Activated CD4-positive, CD25-positive, alpha-beta regulatory T cell (primary cell): ENCODE measurements around the gene EHD1.

Experiments used
- DNase-seq, 4 experiments: peaks; one replicate each; lab custom pipeline; 2025; lab: John Stamatoyannopoulos, UW

The EHD1 gene

DNA sequence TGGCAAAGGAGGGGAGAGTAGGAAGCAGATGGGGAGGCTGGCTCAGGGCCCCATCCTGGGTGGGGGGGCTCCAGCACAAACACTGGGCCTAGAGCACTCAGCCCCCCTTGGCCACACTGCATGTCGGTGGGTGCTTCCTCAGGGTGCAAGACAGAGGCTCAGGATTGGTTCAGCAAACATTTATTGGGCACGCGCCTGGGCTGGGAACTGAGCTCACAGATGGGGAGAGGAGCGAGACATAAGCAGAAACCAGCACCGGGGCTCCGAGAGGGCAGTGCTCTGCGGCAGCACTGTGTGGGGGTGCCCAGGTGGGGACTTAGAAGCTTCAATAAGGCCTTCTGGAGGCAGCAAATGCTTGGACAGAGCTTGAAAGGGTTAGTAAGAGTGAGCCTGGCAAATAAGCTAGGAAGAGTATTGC is 12.1 kb upstream of the EHD1 start:
- DNase-seq: no peak

- no peak for DNase-seq
These were observed 10.5 kb upstream of the EHD1 start for GRCh38 chr11:64888729-64889511.

- DNase-seq: no peak
These were observed 9.9 kb upstream of the EHD1 start for GRCh38 chr11:64888406-64888728.

GRCh38 chr11:64887757-64888405 is 9.5 kb upstream of the EHD1 start:
- DNase-seq: peak; percentile 68 to 79 (median 76)

- DNase-seq: no peak
These were observed 8.9 kb upstream of the EHD1 start for GRCh38 chr11:64887234-64887756.

GRCh38 chr11:64885367-64886286 is 7.2 kb upstream of the EHD1 start:
- DNase-seq: no peak

DNA sequence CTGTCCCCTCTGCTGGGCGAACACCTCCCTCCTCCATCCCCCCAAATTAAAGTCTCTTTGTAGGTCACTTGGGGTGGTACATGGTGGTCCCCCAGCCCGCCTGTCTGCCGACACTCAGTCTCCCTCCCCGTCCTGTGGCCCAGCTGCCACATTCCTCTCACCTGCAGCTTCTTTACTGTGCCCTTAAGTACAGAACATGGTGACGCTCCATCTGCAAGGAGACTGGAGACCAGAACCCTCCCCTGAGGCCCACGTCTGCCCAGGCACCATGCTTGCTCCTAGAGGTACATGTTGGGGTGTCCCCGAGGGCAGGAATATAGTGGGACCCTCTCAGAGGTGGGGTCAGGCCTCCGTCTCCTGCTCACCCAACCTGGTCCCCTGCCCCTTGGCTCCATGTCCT is 5.6 kb upstream of the EHD1 start:
- DNase-seq: no peak

GRCh38 chr11:64883575-64883974 is 5.2 kb upstream of the EHD1 start:
- DNase-seq: no peak

DNA sequence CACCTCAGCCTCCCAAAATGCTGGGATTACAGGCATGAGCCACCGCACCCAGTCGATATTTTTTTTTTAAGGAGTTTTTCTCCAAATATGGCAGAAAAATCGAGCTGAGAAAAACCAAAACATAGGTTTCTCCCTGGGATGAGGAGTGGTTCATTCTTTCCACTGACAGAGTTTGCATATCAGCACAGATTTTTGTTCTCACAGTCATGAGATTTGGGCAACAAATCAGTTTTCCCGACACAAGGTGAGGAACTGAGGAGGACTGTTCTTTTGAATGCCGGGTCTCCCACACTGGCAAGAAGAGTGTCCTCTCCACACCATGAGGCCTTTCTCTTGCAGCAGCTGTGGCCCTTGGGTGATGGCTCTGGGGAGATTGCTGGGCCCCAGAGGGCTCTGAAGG is 3.8 kb upstream of the EHD1 start:
- DNase-seq: no peak

DNA sequence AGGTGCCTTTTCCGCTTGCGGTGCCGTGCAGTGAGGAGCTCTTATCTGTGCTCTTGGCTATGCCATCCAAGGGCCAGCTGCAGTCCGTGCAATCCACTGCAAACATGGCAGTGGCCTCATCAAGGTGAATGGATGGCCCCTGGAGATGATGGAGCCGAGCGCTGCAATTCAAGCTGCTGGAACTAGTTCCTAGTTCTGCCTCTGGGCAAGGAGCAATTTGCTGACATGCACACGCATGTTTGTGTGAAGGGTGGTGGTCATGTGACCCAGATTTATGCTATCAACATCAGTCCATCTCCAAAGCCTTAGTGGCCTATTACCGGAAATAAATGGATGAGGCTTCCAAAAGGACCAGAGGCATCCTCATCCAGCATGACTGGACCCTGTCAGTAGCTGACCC is 3.1 kb upstream of the EHD1 start:
- DNase-seq: no peak

DNA sequence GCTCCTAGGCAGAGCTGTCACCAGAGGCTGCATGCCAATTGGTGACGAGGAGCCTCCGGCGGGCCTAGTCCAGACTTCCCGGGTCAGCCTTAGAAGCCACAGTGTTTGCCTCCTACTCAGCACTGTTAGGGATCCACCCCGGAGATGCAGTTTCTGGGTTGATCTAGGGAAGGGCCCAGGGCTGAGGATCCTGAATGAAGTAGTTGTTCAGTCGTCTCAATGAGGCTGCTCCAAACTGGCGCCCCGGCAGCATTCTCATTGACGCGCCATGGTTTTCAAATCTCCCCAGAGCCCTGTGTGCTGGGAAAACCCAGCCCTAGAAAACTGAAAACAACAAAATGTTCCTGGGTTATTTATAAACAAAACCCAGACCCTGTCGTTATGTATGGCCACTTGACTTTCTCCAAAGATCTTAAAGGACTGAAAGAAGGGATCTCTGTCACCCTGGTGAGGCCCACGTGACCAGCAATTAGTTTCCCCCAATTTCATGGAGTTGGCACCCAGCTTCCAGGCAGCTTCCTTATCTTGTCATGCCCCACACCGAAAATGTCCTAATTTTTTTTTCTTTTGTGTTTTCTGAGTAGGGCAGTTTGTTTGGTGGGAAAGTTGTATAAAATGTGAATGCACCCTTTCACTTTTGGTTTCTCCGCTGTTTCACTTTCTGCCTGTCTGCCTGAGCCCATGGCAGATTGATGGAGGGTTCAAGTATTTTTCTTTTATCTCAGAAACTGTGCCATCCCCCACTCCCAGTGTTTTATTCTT is 2.0 kb upstream of the EHD1 start:
- no peak for DNase-seq

DNA sequence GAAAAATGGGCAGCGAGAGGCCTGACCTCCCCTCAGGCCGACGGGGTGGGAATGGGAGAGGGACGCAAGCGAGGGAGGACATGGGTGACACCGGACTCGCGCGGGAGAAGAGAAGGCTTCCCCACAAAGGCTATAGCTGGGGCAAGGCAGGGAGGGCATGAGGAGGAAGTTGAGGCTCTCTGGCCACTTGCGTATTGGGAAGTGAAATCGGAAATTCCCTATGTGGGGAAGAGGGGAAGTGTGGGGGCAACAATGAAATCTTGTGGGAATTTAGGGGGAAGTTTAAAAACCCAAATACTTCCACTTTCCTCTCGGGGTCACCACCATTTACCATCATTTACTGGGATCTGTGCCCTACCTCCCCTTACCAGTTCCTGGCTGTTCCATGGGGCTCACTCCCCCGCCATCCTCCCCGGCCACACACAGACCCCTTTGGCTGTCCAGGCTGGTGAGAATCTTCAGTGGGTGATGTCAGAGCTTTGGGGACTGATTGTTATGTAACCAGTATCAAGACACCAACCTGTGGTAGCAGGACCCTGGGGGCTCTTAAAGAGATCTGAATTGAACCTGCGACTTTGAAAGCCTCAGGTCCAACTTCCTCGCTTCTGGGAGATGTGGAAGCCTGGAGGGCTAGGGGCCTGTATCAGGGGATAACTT is 951 bp upstream of the EHD1 start:
- no peak for DNase-seq

DNA sequence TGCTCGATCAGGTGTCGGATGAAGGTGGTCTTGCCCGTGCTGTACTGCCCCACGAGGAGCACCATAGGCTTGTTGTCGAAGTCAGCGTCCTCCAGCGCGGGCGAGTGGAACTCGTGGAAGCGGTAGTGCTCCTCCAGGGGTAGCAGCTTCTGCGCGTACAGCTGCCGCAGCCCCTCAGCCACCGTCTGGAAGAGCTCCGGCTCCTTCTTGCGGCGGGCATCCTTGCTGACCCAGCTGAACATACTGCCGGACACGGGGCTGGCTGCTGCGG is 263 bp downstream of the EHD1 start:
- peak in 3 of 4 experiments; percentile 61 to 62 (median 61) for DNase-seq

DNA sequence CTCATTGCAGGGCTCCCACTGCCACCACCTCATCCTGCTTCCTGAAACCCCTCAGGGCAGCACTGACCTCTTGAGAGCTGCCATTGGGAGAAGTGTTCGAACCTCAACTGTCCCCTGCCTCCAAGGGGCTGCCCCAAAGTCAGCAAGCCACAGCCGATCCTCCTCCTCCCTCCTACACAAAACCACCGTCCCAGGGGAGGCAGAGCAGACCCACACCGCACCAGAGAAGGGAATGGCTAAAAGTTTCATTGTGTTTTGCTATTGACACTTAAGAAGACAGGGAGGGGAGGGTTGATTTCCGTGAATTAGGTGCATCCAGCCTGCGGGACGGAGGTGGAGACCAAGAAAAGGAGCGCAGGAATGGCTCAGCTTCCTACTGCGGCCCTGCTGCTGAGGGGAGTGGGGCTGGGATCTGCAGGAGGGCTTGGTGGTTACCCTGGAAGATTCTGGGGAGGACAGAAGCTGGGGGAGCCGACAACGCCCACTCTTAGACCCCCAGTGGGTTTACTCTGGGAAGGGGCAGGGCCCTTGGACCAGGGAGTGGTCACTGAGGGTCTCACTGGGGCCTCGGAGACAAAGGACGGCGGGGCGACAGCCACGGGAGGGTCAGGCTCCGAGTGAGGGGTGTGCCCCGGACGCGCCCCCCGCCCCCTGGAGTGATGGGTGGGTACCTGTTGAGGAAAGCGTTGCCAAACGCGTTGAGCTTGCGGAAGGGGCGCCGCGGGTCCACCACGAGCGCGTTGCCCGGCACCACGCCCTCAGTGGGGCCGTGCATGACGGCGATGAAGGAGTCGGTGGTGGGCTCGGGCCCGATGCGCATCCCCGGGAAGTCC is 815 bp downstream of the EHD1 start:
- DNase-seq: no peak

GRCh38 chr11:64876835-64877341 is 1.5 kb downstream of the EHD1 start:
- no peak for DNase-seq

DNA sequence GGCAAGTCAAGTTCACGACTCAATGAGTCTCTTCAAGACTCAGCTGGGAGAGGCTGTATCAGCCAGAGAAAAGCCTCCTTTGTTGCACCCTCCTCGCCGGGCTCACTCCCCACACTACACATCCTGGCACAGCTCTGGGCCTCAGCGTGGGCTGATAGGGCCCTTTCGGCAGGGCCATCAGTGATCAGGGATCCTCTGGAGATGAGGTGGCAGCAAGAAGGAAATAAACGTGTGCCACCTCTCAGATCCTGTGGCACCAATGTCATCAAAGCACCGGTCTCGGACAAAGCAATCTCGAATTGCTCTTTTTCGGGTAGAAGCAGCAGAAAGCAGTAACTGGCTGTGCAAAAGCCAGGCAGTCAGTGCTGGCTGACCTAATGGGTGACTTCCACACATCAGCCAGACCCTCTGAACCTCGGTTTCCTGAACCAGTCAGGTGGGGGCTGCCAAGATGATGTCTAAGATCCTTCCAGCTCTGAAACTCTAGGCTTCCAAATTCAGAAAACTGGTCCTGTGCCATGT is 2.1 kb downstream of the EHD1 start:
- DNase-seq: no peak

DNA sequence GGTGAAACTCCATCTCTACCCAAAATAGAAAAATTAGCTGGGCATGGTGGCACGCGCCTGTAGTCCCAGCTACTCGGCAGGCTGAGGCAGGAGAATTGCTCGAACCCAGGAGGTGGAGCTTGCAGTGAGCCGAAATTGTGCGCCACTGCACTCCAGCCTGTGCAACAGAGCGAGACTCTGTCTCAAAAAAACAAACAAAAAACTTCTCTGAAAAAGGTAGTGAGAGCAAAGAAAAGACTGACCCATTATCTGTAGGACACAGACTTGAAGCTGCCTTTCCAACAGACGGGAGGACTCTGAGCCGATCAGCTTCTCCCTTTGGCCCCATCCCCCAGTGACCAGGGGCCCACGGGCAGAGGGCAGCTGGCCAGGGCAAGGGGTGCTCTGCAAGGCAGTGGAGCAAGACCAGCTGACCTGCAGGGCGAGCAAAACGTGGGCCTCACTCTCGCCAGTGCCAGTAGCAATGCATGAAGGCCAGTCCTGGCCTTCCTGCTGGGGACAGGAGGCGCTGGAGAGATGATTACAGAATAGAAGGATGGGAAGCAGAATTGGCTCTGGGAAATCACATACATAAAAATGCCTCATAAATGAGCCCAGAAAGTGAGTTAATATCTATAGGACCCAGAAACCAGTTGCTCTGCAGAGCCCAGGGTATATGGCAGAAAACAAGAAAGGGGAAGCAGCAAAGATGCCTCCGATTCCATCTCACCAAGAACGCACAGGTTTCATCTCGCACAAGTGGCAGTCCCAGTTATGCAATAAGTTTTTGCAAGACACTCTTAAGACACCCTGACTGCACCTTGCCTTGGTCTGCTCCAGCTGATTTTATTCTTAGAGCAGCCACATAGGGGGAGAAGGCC is 2.8 kb downstream of the EHD1 start:
- DNase-seq: no peak

- no peak for DNase-seq
These were observed 3.8 kb downstream of the EHD1 start for GRCh38 chr11:64874308-64875240.
